NK-92 (cell line): Measurements from ENCODE around the gene ZNF672.

ENCODE experiments used
- DNase-seq: peaks from one replicate; lab custom pipeline; 2025; ENCODE audit not compliant: unreplicated experiment; lab: John Stamatoyannopoulos, UW

ZNF672 gene

GRCh38 chr1:248831842-248832241 is 6.2 kb upstream of the ZNF672 start:
- DNase-seq: no peak

GRCh38 chr1:248834343-248834940 is 3.6 kb upstream of the ZNF672 start:
- no peak for DNase-seq

- no peak for DNase-seq
These were observed 811 bp upstream of the ZNF672 start for GRCh38 chr1:248837045-248837780.

- no peak for DNase-seq
These were observed 538 bp downstream of the ZNF672 start for GRCh38 chr1:248838357-248839167.

GRCh38 chr1:248839168-248839555 is 1.1 kb downstream of the ZNF672 start:
- DNase-seq: no peak

GRCh38 chr1:248840946-248841345 is 2.9 kb downstream of the ZNF672 start:
- no peak for DNase-seq

GRCh38 chr1:248841702-248842395 is 3.8 kb downstream of the ZNF672 start:
- DNase-seq: no peak

GRCh38 chr1:248842781-248843331 is 4.8 kb downstream of the ZNF672 start:
- no peak for DNase-seq

GRCh38 chr1:248843687-248844086 is 5.7 kb downstream of the ZNF672 start:
- DNase-seq: no peak

- DNase-seq: no peak
These were observed 6.5 kb downstream of the ZNF672 start for GRCh38 chr1:248844526-248844925.

GRCh38 chr1:248847181-248847955 is 9.3 kb downstream of the ZNF672 start:
- DNase-seq: no peak

GRCh38 chr1:248847956-248848561 is 10.0 kb downstream of the ZNF672 start:
- no peak for DNase-seq

- DNase-seq: no peak
These were observed 10.6 kb downstream of the ZNF672 start for GRCh38 chr1:248848602-248849001.

GRCh38 chr1:248849152-248849551 is 11.1 kb downstream of the ZNF672 start:
- no peak for DNase-seq

- DNase-seq: no peak
These were observed 11.6 kb downstream of the ZNF672 start for GRCh38 chr1:248849637-248850036.

- DNase-seq: no peak
These were observed 12.1 kb downstream of the ZNF672 start for GRCh38 chr1:248850124-248850523.

- no peak for DNase-seq
These were observed 12.7 kb downstream of the ZNF672 start for GRCh38 chr1:248850536-248851251.

GRCh38 chr1:248851390-248851789 is 13.4 kb downstream of the ZNF672 start:
- DNase-seq: no peak
